ENCODE data around the gene ZNF682. TPM values are rescaled to one million over a fixed set of nuclear protein-coding genes. Genes with fewer than 3 reads are reported as not detected.
A peak's percentile ranks its signal among the peaks of the same experiment; 100 is the strongest.

The ZNF682 gene
- total and polyA plus RNA-seq, 2 of the 13 experiments (the other 11 are each of a cell fraction or from before 2014, with no cell fraction given) = 2.0 to 7.2 TPM

- TF ChIP-seq FOXO4 (CRISPR knock-in tag; conservative IDR thresholded peaks at IDR 0.05) = no peak
- TF ChIP-seq BCL3 (CRISPR knock-in tag; IDR thresholded peaks at IDR 0.05) = no peak
- no peak for TF ChIP-seq ZNF510 (CRISPR knock-in tag; IDR thresholded peaks at IDR 0.05; ENCODE audit: low read depth)
- no peak; the same call in 1 of the 2 replicates for TF ChIP-seq JUNB (CRISPR knock-in tag; IDR thresholded peaks at IDR 0.05; ENCODE audit: borderline replicate concordance)
- no peak for TF ChIP-seq TEF (CRISPR knock-in tag; IDR thresholded peaks at IDR 0.05)
- no peak for TF ChIP-seq HNF4G (IDR thresholded peaks at IDR 0.05; ENCODE audit: borderline replicate concordance, low read depth, low read length)
- TF ChIP-seq HNF4G (CRISPR knock-in tag; IDR thresholded peaks at IDR 0.05; ENCODE audit: borderline replicate concordance, low read depth) = no peak
- TF ChIP-seq ZFY (CRISPR knock-in tag; IDR thresholded peaks at IDR 0.05) = peak; percentile 60
- no peak for TF ChIP-seq U2AF2 (IDR thresholded peaks at IDR 0.05; ENCODE audit: low read depth, low read length)
- TF ChIP-seq ZKSCAN5 (CRISPR knock-in tag; IDR thresholded peaks at IDR 0.05) = no peak
Observed at GRCh38 chr19:20077791-20078463, 38.6 kb upstream of the ZNF682 start, which contains the start of gene ZNF90 (continued).

All from HepG2 (cell line).